ENCODE measurements around the gene ARID3A.

ARID3A gene

GRCh38 chr19:913080-913748 lies 12.6 kb upstream of the ARID3A start, which contains the start of gene R3HDM4:
Gene R3HDM4 (minus strand): TSS chr19:913219. CDS start chr19:913157, 62 bp downstream.
- DNase-seq (ENCODE audit: low read depth): no peak

GRCh38 chr19:916645-917322 lies 9.1 kb upstream of the ARID3A start:
- DNase-seq (ENCODE audit: low read depth): no peak

- DNase-seq (ENCODE audit: low read depth): no peak
These were observed 8.3 kb upstream of the ARID3A start, which contains the start of gene KISS1R for GRCh38 chr19:917323-918151. Gene KISS1R (plus strand): TSS chr19:917333. CDS start chr19:917503, 170 bp downstream.

GRCh38 chr19:918152-918437 lies 7.7 kb upstream of the ARID3A start:
- DNase-seq (ENCODE audit: low read depth): no peak

- DNase-seq (ENCODE audit: low read depth): no peak
These were observed 7.2 kb upstream of the ARID3A start for GRCh38 chr19:918481-919198.

GRCh38 chr19:919199-920050 lies 6.4 kb upstream of the ARID3A start:
- no peak for DNase-seq (ENCODE audit: low read depth)

GRCh38 chr19:920051-920864 lies 5.6 kb upstream of the ARID3A start:
- no peak for DNase-seq (ENCODE audit: low read depth)

- DNase-seq (ENCODE audit: low read depth): no peak
These were observed 1.2 kb upstream of the ARID3A start for GRCh38 chr19:924553-925086.

GRCh38 chr19:925087-925525 lies 729 bp upstream of the ARID3A start:
- DNase-seq (ENCODE audit: low read depth): no peak

- no peak for DNase-seq (ENCODE audit: low read depth)
These were observed 421 bp downstream of the ARID3A start for GRCh38 chr19:926323-926588.

- DNase-seq (ENCODE audit: low read depth): no peak
These were observed 935 bp downstream of the ARID3A start for GRCh38 chr19:926589-927350.

GRCh38 chr19:927351-927779 lies 1.5 kb downstream of the ARID3A start:
- no peak for DNase-seq (ENCODE audit: low read depth)

- no peak for DNase-seq (ENCODE audit: low read depth)
These were observed 2.1 kb downstream of the ARID3A start for GRCh38 chr19:927780-928401.

- no peak for DNase-seq (ENCODE audit: low read depth)
These were observed 2.8 kb downstream of the ARID3A start for GRCh38 chr19:928471-929202.

GRCh38 chr19:929203-929890 lies 3.5 kb downstream of the ARID3A start:
- DNase-seq (ENCODE audit: low read depth): no peak

- no peak for DNase-seq (ENCODE audit: low read depth)
These were observed 4.0 kb downstream of the ARID3A start for GRCh38 chr19:929891-930258.

- DNase-seq (ENCODE audit: low read depth): no peak
These were observed 6.2 kb downstream of the ARID3A start for GRCh38 chr19:931860-932647.
